ENCODE measurements around the gene AMN. TPM values are rescaled to one million over a fixed set of nuclear protein-coding genes. Genes with fewer than 3 reads are reported as not detected.

Gene AMN
- polyA plus RNA-seq, 4 donors: 0.75 to 42.1 (median 20.2) TPM

Other genes starting within 250 kb of the AMN start
- gene TRAF3, start 145.2 kb upstream of the AMN start, polyA plus RNA-seq (ENCODE audit: insufficient read length in 4 of 4): 10 to 100 TPM; 13.9 to 17.0 (median 15.5) TPM
- gene CDC42BPB, start 134.9 kb downstream of the AMN start, polyA plus RNA-seq (ENCODE audit: insufficient read length in 4 of 4): 10 to 100 TPM; 66.5 to 84.8 (median 74.8) TPM
- not detected for gene LBHD2, start 161.5 kb downstream of the AMN start, polyA plus RNA-seq (ENCODE audit: insufficient read length in 4 of 4)
- 1 to 10 TPM in 2 of 4 donors, under 1 TPM in 2; 0.70 to 5.3 (median 1.8) TPM for gene EXOC3L4, start 172.1 kb downstream of the AMN start, polyA plus RNA-seq (ENCODE audit: insufficient read length in 4 of 4)
- gene TNFAIP2, start 200.8 kb downstream of the AMN start, polyA plus RNA-seq (ENCODE audit: insufficient read length in 4 of 4): 10 to 100 TPM; 31.7 to 52.7 (median 44.7) TPM